Hematopoietic multipotent progenitor cell (in vitro differentiated cells): ENCODE results near the gene CFAP90. TPM values are rescaled to one million over a fixed set of nuclear protein-coding genes. Genes with fewer than 3 reads are reported as not detected.

Experiments used
- DNase-seq, 3 donors: peaks; one replicate each; pipeline ENCODE4 v3.0.0-alpha.2; 2011 to 2015; ENCODE audit warnings: low read depth in 2 of 3, low spot score in 2 of 3
- total RNA-seq: library from RNA; depleted of rRNA; stranded (reverse); fragments of >200 nt; gene quantifications from one replicate; pipeline ENCODE4 v1.2.3, GENCODE V29; 2012

The CFAP90 gene
- total RNA-seq, 1 donor = 0.27 TPM

DNA sequence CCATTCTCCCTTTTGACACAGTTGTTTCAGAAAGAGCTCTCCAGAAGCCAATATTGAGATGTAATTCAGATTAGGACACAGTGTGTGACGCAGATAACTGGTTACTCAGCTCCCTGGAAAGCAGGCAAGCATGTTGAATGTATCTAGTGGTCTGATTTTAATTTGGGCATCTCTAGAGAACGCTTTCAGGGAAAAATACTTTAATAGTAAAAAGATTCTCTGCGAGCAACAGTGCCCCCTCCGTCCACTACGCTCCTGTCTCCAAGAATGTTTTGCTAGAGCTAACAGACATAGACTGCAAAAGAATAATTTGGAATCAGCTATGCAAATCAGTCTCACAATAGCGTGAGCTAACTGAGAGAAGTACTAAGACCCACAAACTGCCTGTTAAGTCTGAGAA is 23.3 kb downstream of the CFAP90 start:
- no peak for DNase-seq

DNA sequence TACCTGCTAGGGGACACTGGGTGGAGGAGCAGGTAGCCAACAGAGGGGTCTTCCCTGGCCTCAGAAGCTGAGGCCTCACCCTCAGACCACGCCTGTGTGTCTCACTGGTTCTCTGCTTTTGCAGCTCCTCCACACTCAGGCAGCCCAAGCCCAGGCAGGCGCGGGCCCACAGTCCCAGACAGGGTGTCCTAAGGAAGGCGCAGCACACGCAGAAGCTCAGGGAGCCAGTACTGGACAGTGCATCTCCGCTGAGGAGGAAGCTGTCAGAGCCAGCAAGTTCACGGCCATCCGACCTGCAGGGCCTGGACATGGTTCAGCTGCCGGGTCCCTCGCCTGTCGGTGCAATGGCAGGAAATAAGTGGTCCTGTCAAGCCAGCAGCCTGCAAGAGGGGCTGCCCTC is 25.3 kb downstream of the CFAP90 start:
- DNase-seq = no peak

DNA sequence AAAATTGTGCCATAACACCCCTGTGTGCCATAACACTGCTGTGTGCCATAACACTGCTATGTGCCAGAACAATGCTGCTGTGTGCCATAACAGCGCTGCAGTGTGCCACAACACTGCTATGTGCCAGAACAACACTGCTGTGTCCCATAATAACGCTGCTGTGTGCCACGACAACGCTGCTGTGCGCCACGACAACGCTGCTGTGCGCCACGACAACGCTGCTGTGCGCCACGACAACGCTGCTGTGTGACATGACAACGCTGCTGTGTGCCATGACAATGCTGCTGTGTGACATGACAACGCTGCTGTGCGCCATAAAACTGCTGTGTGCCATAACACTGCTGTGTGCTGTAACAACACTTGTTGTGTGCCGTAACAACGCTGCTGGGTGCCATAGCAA is 25.9 kb downstream of the CFAP90 start:
- no peak for DNase-seq

DNA sequence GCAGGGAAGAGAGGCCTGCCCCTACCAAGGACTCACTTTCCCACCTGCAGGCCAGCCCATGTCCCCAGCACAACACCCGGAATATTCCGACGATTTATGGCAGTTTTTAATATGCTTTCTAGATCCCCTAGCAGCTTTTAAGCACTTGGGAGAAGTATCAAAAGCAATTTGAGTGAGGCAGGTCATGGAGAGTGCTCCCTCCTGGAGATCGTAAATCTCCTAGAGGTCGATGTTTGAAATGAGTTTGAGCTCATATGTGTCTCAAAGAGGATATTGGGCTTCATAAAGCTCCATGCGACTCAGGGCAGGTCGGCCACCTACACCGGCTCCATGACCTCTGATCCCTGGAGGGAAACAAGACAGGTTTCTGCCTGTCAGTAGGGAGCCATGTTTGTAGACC is 27.3 kb downstream of the CFAP90 start:
- no peak for DNase-seq

DNA sequence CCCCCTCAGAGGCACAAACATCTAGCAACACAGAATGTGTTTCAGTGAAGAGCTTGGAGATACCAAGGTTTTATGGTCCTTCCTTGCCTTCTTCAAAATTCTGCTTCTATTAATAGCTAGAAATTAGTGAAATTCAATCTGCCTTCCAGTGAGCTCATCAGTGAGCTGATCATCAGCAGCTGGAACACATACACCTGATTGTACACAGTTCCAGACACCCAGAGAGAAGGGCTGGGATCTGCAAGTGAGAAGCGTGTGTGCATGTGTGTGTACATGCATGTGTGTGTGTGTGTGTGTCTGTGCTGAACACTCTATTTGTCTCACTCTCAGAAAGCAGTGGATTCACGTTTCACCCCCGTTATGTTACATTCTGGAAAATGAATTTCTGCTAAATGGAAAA is 28.5 kb downstream of the CFAP90 start:
- no peak for DNase-seq

DNA sequence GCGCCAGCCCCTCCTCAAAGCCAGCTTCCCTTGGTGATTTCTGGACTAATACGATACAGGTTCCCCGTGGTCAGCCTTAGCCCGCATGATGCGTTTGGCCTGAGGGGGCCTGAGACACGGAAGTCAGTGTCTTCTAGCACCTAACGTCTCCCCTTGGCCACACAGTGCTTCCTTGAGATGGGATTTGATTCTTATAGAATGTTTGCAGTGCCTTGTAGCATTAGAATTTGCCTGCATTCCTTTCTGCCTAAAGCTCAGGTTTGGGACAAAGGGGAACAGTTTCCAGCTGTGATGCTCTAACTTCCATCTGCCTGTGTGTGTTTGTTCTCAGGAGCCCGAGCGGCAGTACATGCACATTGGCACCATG is 34.4 kb downstream of the CFAP90 start:
- DNase-seq = no peak

DNA sequence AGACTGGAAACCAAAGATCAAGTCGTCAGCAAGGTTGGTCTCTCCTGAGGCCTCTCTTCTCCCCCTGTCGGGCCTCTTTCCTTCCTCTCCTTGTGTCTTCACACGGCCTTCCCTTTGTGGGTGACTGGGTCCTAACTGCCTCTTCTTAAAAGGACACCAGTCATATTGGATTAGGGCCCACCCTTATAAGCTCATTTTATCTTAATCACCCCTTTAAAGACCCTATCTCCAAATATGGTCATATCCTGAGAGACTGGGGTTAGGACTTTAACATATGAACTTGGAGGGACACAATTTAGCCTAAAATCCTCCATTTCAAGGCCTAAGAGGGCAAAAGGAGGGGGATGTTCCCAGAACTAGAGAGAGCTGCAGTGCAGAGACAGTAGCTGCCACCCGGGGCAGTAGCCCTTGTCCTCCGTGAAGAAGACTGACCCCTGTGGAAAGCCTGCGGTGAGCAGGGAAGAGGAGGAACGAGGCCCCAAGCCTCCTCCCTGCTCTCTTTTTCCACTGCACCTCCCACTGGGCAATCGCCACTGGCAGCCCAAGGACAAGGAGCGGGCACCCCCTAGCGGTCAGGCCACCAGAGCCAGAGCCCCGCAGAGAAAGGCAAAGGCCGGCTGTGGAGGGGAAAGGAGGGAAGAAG is 34.9 kb downstream of the CFAP90 start:
- peak in 2 of 3 donors; percentile 64 to 74 for DNase-seq

DNA sequence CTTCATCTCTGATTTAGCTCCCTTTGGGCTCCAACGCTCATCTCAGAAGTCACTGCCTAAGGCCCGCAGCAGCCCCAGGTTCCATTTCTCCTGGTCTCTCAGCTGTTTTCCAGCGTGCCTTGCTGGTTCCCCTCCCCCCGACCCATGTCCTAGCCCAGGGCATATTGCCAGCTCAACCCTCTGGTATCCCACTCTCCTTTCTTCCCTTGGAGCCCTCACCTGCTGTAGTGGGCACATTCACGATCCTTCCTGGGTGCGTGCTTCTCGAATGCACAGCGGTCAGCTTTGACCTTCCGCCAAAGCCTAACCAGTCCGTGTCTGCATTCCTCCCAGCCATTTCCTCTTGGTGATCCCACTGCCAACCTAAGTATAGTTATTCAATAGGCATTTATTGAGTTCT is 36.1 kb downstream of the CFAP90 start:
- no peak for DNase-seq

DNA sequence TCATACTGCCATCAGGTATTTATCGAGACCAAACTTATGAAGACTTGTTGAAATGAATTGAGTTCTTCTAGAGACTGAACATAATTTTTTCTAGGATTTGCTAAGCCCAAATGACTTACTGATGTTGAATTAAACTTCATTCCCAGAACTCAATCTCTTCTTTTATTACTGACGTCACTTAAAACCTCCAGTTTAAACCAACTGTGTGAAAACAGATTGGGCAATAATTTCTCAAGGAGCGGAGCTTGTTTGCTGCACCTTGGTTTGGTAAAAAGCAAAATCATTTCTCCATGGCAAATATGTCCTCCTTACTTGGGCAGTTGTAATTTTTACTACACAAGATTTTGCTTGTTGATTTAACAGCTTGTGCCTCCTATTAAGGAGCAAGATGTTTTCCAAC is 37.4 kb downstream of the CFAP90 start:
- no peak for DNase-seq

DNA sequence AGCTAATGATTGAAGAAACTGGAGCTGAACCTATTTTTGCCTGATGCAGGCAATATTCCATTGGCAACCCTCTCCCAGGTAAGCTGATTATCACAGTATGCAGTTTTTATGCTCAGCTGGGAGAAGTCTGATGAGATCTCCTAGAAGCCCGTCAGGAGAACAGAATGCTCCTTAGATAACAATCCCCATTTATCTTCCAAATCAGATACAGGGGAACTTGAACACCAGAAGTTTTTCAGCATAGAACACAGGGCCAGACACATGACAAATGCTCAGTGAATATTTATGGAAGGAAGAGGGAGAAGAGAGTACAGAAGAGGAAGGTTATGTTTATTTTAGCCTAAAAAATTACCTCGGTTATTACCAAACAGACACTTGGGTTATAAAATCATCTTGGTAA is 37.9 kb downstream of the CFAP90 start:
- no peak for DNase-seq

DNA sequence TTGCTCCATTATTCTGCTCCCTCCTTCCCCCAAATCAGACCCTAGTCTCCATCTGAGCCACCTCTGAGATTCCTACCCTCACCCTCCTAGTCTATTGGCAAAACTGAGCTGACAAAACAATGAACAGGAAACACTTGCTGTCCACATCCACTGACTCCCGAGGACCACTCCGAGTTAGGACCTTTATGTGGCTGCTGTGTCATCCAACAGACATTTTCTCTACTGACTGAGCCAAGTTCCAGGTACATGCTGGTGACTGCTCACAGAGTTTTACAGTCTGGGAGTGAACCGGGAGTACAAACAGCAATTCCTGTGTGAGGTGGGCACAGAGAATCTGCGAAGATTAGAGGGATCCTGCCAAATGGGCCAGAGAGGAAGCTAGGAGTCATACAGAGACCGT is 39.2 kb downstream of the CFAP90 start:
- no peak for DNase-seq

DNA sequence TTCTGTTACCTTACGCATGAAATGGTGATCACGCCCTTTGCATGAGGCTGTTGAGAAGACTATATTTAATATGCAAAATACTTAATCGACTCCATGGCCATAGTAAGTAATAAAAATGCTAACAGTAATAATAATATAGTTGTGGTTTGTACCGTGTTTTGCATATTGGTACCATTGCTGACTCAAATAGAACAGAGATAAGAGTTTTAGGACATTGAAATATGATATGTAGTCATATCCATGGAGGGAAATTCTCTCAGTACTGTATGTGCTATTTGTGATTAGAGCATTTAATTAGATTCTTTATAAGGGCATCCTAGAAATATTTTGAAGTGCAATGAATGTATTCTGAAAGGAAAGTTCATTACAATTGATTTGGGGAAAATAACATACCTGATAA is 41.9 kb downstream of the CFAP90 start:
- no peak for DNase-seq

DNA sequence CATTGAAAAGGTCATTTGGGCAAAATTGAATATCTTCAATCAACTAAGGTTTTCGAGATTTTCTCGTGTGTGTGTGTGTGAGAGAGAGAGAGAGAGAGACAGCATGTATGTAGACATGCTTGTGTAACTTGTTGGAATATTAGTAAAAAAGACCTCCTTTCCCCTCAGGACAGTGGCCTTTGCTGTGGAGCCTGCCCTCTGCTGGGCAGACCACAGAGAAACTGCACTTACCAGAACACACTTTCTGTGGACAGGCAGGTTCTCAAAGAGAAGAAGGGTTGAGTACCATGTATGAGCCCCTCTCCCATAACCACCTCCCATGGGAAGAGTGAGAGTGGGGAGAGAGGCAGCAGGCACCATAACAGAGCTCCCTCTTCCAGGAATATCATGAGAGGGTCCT is 45.6 kb downstream of the CFAP90 start:
- peak in 2 of 3 donors; percentile 18 to 19 for DNase-seq

DNA sequence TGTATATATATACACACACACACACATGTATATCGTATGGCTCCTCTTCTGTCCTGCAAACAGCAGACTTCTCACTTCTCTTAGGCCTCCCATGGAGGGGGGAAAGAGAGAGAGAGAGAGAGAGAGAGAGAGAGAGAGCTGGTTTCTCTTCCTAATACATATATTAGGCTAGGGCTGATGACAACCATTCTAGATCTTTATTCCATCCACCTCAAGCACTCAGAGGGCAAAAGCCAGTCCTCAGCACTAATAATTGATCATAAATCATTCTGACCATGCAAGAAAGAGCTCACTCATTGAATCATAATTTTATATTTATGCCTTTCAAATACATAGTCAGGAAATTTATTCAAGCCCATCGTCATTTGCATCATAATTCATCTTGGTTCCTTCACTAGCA is 47.0 kb downstream of the CFAP90 start:
- no peak for DNase-seq

DNA sequence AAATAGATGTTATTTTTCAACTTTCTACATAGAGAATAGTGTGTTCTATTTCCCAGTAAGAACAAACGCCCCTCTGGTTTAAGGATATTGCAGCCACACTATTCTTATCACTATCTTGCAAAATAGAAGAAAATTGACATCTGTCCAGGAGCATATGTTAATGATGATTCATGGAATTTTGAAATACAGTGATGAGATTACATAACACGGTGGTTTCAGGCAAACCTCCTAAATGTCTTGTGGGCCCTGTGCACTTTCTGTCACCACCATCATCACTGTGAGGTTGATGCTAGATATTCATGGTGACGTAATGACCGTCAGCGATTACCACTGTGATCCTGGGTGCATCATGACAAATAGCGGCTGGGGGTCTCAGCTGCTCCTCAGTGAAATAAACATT is 48.1 kb downstream of the CFAP90 start:
- DNase-seq = peak in 1 of 3 donors; percentile 2

DNA sequence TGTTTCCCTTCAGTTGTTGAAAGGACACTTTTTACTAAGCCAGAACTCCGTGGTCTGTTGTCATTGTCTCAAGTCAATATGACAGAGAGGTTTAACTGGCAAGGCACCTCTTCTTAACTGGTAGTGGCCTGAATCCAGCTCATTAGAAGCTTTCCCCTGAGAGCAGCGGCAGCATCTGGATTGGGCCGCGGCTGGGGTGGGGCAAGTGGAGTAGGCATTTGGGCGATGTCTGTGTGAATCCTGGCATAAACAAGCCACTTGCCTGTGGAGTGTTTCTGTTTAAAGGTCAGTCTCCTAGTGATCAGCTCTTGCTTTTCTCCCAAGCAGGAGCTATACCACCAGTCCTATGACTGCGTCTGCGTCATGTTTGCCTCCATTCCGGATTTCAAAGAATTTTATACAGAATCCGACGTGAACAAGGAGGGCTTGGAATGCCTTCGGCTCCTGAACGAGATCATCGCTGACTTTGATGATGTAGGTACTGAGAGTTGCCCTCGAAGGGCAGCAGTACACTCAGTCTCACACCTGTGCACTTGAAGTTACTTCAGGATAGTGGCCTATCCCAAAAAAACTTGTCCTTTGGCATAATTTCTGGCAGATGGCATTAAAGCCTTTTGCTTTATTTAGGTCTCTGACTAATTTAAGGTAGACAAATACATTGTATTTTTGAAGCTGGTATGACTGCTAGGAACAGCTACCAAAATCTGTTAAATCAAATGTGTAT is 48.9 kb downstream of the CFAP90 start:
- DNase-seq = no peak

DNA sequence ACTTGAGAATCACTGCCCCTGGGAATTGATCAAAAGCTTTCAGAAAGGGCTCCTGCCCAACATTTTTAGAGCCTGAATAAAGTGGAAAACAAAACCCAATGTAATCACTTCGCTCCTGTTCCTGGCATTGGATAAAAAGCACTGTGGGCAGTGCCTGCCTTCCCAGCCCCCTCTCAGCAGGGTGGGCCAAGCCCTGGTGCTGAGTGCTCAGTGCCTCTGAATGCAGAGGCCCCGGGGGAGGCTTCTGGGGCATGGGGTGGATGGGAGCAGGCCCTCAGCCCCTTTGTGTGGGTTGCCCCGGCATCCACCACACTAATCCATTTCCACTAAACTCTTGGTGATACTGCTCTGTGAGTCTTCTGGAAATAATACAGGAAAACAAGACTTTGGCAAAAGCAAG is 55.6 kb downstream of the CFAP90 start:
- no peak for DNase-seq

DNA sequence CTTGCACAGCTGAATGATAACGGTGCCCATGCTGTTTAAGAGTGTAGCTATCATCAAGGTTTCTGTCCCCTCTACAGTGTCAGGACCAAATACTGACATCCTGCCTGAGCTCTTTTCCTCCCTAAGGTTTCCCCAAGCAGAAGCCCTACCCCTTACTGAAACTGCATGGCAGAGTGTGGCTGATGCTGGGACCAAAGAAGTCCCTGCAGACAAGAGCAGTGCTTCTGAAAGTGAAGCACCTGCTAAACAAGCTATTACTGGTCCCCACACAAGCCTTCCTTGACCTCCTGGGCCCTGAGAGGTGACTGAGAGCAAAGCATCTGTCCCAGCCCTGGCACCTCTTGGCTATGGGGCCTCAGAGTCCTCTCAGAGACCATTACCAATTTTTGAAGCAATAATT is 56.1 kb downstream of the CFAP90 start:
- DNase-seq = no peak

DNA sequence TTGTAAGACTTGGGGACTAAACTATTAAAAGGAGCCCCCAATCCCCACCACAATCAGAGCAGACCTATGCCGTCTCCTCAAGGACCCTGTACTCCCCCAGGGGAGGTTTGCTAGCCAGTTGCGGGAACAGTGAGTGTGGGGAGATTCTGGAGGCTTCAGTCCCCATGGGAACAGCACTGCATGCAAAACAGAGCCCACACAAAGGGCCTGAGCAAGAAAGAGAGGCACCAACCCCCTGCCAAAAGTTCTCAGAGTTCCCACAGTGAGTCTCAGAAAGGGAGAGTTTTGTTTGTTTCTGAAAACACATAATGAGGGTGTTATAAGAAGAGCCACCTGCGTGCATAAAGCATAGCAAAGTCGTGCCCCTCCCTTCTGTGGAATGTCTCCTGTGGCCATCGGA is 56.6 kb downstream of the CFAP90 start:
- no peak for DNase-seq

DNA sequence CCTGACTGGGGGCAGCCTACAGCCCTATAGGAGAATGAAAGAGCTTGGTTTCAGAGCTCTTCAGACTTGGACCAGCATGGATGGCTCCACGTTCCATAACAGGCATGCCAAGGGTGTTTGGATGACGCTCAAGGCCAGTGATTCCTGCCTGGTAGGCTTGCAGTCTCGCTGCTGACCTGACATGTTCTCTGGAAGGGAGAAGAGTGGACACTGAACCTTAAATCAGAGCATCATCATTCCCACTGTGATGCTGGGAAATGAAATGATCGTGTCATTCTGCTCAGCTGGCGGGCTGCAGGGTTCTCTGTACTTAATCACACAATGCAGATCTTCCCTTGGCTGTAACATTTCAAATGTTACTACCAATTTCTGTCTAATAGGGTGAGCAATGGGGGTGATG is 57.0 kb downstream of the CFAP90 start:
- no peak for DNase-seq

DNA sequence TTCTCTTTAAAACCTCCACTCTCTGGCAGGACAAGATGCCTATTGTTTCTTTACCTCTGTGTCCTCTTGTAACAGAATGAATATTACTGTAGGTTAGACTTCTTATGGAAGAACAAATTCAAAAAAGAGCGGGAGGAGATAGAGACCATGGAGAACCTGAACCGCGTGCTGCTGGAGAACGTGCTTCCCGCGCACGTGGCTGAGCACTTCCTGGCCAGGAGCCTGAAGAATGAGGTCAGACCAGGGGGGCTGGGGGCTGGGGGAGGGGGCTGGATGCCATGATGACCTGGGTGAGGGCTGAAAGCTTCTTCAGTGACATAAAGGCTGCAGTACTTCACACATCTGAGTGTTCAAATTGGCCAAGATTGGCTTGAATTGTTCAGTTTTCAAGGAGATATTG is 61.4 kb downstream of the CFAP90 start:
- DNase-seq = no peak

DNA sequence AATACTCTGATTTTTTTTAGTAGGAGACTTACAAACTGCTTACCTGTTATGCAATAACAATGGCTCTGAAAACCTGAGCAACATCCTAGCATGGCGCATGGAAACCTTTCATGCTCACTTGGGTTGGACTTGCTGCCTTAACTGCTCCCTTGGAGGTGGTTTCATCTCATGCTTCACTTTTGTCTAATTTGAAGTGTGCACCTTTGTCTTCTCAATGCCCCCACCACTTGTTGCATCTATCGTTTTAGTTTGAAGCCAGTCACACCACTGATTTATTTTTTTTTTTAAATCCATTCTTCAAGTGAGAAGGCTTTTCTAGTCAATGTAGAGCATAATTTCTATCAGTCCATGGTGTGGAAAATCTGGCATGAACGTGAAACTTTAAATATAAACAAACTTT is 63.2 kb downstream of the CFAP90 start:
- DNase-seq = no peak
